ENCODE data around the gene SLC25A17.
A peak's percentile ranks its signal among the peaks of the same experiment; 100 is the strongest.

The SLC25A17 gene

DNA sequence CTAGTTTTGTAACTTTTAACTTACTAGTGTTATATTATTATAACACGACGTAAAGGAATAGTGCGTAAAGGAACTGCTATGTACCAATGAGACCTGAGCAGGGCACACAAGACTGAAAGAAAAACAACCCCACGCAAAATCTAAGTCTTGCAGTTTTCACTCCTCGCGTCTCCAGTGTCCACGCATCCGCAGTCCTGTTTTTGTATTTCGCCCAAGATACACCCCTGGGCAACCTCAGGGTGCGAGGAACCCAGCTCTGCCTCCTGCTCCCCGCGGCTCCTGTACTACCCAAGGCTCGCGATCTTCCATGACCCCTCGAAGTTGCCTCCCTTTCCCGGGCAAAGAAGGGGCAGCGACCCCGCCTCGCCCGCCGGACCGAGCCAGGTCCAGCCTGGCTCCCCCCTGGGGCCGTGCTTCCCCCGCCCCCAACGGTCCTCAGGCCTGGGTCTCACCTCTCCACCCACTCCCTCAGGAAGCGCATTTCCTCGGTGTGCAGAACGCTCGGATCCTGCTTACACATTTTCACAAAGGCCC, 36.9 kb upstream of the SLC25A17 start:
- H3K9me2 ChIP-seq (replicated peaks; ENCODE audit: insufficient read depth, low read length): no peaks in the 10 kb centered on the region
- H3K79me2 ChIP-seq (ENCODE audit: insufficient read depth, low read length): peaks cover 92% of the 10 kb centered on the region
- peaks cover 6% of the 10 kb centered on the region; the same call in 1 of the 2 replicates for H3K36me3 ChIP-seq (ENCODE audit: low read length)
- peak overlapping the region; percentile 98 for H3K4me2 ChIP-seq (ENCODE audit: low read depth, low read length, poor library complexity, severe bottlenecking)
- peak overlapping the region; percentile 68 for H3K4me3 ChIP-seq (ENCODE audit: insufficient read depth, low read length, poor library complexity, severe bottlenecking)
- no peaks in the 10 kb centered on the region for H3K9me3 ChIP-seq (ENCODE audit: insufficient read depth, low read length)
- peaks cover 5% of the 10 kb centered on the region; the same call in 1 of the 2 replicates for H4K20me1 ChIP-seq (ENCODE audit: low read depth, low read length)
- H2AFZ ChIP-seq (ENCODE audit: low read depth, low read length, severe bottlenecking): peak overlapping the region; percentile 40
- peak overlapping the region; percentile 77 for H3K9ac ChIP-seq (ENCODE audit: low read length)
- H3K27me3 ChIP-seq (ENCODE audit: low read length): no peaks in the 10 kb centered on the region
- TF ChIP-seq EZH2phosphoT487 (conservative IDR thresholded peaks at IDR 0.05; ENCODE audit: low read length): no peak
- TF ChIP-seq, protein P1, sequence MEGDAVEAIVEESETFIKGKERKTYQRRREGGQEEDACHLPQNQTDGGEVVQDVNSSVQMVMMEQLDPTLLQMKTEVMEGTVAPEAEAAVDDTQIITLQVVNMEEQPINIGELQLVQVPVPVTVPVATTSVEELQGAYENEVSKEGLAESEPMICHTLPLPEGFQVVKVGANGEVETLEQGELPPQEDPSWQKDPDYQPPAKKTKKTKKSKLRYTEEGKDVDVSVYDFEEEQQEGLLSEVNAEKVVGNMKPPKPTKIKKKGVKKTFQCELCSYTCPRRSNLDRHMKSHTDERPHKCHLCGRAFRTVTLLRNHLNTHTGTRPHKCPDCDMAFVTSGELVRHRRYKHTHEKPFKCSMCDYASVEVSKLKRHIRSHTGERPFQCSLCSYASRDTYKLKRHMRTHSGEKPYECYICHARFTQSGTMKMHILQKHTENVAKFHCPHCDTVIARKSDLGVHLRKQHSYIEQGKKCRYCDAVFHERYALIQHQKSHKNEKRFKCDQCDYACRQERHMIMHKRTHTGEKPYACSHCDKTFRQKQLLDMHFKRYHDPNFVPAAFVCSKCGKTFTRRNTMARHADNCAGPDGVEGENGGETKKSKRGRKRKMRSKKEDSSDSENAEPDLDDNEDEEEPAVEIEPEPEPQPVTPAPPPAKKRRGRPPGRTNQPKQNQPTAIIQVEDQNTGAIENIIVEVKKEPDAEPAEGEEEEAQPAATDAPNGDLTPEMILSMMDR (IDR thresholded peaks at IDR 0.05; ENCODE audit: insufficient read depth, low read length, poor library complexity, severe bottlenecking): no peak
- H3K27ac ChIP-seq (ENCODE audit: low read depth, low read length): peak overlapping the region; percentile 89
- peaks cover 21% of the 10 kb centered on the region for H3F3A ChIP-seq (ENCODE audit: insufficient read depth)

DNA sequence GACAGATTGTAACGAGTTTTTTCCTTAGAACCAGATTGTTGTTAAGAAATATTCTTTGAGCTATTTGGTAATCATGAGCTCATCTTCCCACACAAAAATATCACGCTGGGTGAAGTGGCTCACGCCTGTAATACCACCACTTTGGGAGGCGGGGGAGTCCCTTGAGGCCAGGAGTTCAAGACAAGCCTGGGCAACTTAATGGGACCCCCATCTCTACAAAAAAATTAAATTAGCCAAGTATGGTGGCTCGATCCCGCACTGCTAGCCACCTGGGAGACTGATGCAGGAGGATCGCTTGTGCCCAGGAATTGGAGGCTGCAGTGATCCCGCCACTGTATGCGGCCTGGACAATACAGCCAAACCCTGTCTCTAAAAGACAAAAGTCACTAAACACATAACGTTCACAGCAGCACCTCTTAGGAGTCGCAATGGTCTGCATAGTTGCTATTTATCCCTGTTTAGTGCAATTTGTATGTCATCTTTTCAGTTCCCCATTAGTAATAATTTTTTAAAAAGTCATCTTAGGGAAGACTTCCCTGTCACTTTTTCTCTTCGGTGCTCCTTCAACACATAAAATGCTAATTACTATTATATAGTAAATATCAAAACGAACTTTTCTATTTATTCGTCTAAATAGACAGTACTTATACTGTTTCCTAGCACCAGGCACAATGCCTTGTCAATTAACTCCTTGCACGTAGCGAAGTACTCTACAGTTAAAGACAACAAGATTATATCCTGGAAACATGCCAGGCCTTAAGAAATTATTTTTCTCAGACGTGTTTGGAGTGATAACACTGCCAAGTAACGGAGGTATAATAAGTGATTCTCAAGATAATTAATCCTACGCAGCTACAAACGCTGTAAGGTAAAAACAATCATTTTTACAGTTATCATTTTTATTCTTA, 36.2 kb upstream of the SLC25A17 start:
- peaks cover 9% of the 10 kb centered on the region; the same call in 1 of the 2 replicates for H3K36me3 ChIP-seq (ENCODE audit: low read length)
- H3K4me3 ChIP-seq (ENCODE audit: insufficient read depth, low read length, poor library complexity, severe bottlenecking): peak overlapping the region; percentile 68
- H3K27ac ChIP-seq (ENCODE audit: low read depth, low read length): peak overlapping the region; percentile 89; the same call in 1 of the 2 replicates
- no peaks in the 10 kb centered on the region for H3K9me3 ChIP-seq (ENCODE audit: insufficient read depth, low read length)
- H3K9ac ChIP-seq (ENCODE audit: low read length): peak overlapping the region; percentile 77
- peak overlapping the region; percentile 40 for H2AFZ ChIP-seq (ENCODE audit: low read depth, low read length, severe bottlenecking)
- H3K9me2 ChIP-seq (replicated peaks; ENCODE audit: insufficient read depth, low read length): no peaks in the 10 kb centered on the region
- no peaks in the 10 kb centered on the region for H3K27me3 ChIP-seq (ENCODE audit: low read length)
- peaks cover 94% of the 10 kb centered on the region for H3K79me2 ChIP-seq (ENCODE audit: insufficient read depth, low read length)
- H3F3A ChIP-seq (ENCODE audit: insufficient read depth): peaks cover 19% of the 10 kb centered on the region
- peak overlapping the region; percentile 98 for H3K4me2 ChIP-seq (ENCODE audit: low read depth, low read length, poor library complexity, severe bottlenecking)
- peaks cover 5% of the 10 kb centered on the region; the same call in 1 of the 2 replicates for H4K20me1 ChIP-seq (ENCODE audit: low read depth, low read length)
- TF ChIP-seq, protein P1 (IDR thresholded peaks at IDR 0.05; ENCODE audit: insufficient read depth, low read length, poor library complexity, severe bottlenecking): no peak
- TF ChIP-seq EZH2phosphoT487 (conservative IDR thresholded peaks at IDR 0.05; ENCODE audit: low read length): no peak

DNA sequence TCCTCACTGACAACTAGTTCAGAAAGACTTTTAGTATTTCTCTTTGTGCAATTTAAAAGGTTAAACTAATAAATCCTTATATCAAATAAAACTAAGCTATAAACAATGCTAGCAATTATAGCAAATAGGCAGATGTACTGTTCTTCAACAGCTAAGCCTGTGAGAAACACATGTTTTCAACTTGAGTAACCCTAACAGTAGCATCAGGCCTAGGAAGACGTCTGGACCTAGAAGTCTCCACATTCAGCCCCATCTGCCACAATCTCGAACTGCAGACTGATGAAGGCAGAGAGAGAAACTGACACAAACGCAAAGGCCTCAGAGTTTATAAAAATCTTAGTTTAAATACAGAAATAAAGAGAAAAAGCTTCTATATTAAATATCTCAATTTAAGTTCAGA, 34.8 kb upstream of the SLC25A17 start:
- Histone ChIP-seq H3K9me2 (replicated peaks; ENCODE audit: insufficient read depth, low read length) (no peaks in the 10 kb centered on the region), H3K27ac (ENCODE audit: low read depth, low read length) (peak overlapping the region; percentile 34; the same call in 1 of the 2 replicates), H3K4me2 (ENCODE audit: low read depth, low read length, poor library complexity, severe bottlenecking) (peak overlapping the region; percentile 98), H3K36me3 (ENCODE audit: low read length) (peaks cover 11% of the 10 kb centered on the region; the same call in 1 of the 2 replicates), H3K9ac (ENCODE audit: low read length) (peak overlapping the region; percentile 77), H3K9me3 (ENCODE audit: insufficient read depth, low read length) (no peaks in the 10 kb centered on the region), H3F3A (ENCODE audit: insufficient read depth) (peaks cover 14% of the 10 kb centered on the region), H3K4me3 (ENCODE audit: insufficient read depth, low read length, poor library complexity, severe bottlenecking) (peak overlapping the region; percentile 68), H3K27me3 (ENCODE audit: low read length) (no peaks in the 10 kb centered on the region), H3K79me2 (ENCODE audit: insufficient read depth, low read length) (peaks cover 90% of the 10 kb centered on the region), H4K20me1 (ENCODE audit: low read depth, low read length) (peaks cover 5% of the 10 kb centered on the region; the same call in 1 of the 2 replicates), H2AFZ (ENCODE audit: low read depth, low read length, severe bottlenecking) (no peak overlapping the region)
- TF ChIP-seq, protein P1 (IDR thresholded peaks at IDR 0.05; ENCODE audit: insufficient read depth, low read length, poor library complexity, severe bottlenecking): no peak
- no peak for TF ChIP-seq EZH2phosphoT487 (conservative IDR thresholded peaks at IDR 0.05; ENCODE audit: low read length)

Measured in SU-DHL-6 (cell line).